Glomerular endothelial cell (primary cell): Measurements from ENCODE around the gene SNTG2. TPM values are rescaled to one million over a fixed set of nuclear protein-coding genes. Genes with fewer than 3 reads are reported as not detected.

Experiments
- DNase-seq: peaks from one replicate; pipeline ENCODE4 v3.0.0-alpha.2; 2011; ENCODE audit warnings: low read depth, low spot score; ENCODE audit errors: extremely low read depth
- total RNA-seq: library from RNA; depleted of rRNA; stranded (reverse); fragments of >200 nt; gene quantifications from 2 replicates; pipeline ENCODE4 v1.2.3, GENCODE V29; 2015

SNTG2 gene
- total RNA-seq, 1 donor from 2014 or later = 1.5 TPM

DNA sequence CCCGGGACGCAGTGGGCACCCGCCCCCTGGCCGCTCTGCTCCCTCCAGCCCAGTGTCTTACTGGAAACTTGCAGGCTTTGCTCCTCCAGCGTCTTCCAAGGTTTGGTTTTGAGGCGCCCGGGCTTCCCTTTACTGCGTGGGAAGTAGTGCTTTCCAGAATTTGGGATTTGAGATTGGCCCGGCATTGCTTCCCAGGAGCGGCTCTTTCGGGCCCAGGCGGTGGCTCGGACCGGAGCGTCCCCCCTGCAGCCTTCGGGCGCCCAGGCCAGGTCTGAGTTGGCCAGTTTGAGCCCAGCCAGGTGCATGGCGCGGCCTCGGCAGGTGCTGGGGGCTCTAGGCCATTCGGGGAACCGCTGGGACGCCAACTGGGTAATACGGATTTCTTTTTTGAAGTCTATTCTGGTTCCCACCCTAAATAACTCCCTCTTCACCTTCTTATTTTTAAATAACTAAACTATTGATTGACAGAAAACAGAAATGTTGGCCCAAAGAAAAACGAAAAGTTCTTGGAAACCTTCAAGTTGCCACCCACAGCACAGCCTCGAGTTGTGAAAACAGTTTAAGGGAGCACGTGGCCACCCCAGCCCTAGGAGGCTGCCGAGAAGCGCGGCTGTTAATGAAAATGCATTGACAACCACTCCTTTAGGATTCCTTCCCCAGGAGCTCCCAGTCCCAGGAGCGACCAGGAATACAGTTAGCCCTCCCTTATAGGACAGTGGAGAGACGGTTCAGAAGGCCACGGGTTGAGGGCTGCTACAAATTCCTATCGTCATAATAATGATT lies 766 bp downstream of the SNTG2 start:
- no peak for DNase-seq

DNA sequence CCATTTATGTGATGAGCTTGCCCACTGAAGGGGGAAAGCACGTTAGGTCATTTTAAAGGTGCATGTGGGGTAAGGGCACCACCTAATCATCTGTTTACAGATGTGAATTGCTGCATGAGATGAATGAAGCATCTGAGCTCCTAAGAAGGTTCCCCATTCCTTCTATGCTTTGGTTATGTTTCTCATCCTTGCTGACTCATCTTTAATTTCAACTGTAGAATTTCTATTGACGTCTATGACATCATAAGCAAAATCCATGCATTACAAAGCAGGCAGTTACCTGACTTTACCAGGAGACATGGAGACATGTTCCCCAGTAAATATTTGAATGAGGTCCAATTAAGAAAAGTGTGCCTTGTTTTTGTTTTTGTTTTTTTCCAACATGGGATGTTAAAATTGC lies 2.8 kb downstream of the SNTG2 start:
- DNase-seq = no peak

DNA sequence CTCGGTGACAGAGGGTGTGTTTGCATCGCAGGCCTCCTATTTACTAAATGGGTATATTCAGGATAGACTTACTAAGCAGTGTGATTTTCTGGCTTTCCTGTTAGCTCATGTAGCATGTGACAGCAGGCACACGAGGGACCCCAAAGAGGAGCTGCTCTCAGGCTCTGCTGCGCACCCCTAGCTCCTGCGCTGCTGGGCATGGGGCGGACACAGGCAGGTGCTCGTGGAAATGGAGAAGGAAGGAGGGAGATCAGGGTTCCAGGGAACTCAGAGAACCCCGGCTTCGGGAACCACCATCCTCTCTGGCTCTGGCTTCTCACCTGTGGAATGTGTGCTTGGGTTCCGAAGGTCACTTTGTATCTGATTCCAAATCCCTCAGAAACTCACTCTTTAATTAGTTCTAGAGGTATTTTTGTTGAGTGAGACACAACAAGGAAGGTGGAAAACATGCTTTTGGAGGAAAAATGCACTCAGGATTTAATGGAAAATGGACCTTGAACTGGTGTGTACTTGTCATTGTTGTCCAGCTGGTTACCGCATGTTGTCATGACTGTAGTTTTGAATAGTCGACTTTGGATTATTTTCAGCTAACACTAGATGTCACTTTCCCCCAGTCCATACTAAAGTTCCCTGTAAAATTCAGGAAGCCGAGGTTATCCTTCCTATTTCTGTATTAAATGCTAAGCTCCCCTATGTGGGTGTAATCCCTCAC lies 3.5 kb downstream of the SNTG2 start:
- no peak for DNase-seq

DNA sequence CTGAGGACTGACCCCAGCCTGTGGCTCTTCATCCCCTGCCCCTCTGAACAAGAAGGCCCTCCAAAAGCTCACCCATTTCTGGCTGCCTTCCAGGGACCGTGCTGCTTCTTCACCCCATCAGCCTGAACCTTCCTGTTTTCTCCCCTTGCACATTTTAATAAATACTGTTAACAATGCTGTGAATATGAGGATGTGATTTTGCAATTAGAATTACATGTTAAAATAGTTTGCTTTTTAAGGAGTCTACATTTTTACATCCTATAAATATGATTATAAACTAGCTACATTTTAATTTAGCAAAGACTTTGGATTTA lies 4.0 kb downstream of the SNTG2 start:
- DNase-seq = no peak

DNA sequence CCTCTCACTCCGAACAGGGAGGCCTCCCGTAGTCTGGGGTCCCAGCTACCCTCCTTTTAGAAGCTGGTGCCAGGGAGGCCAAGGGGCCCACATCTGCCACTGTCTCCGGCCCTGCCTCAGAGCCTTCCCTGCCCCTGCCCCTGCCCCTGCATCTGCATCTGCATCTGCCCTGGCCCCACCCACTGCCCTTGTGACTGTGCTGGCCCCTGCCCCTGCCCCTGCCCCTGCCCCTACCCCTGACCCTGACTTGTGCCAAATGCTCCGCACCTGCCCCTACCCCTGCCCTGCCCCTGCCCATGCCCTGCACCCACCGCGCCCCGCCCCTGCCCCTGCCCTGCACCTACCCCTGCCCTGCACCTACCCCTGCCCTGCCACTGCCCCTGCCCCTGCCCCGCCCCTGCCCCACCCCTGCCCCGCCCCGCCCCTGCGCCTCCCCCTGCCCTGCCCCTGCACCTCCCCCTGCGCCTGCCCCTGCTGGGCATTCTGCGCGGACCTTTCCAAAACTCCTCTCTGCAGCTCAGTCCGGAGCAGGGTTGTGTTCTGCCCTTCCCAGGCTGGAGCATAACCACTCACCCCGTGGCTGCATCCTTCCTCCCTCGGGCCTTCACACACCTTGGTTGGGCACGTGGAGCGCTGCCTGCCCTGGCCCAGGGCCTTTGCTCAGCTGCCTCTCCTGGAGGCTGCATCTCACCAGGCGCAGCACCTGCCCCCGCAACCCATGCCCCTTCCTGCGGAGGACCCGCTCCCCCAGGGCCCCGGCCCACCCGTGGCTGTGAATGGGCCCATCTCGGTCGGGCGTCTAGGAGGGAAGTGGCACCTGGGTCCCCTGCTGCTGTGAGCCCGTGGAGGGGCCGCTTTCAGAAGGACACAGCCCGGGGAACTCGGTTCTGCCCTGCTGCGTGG lies 5.4 kb downstream of the SNTG2 start:
- no peak for DNase-seq

DNA sequence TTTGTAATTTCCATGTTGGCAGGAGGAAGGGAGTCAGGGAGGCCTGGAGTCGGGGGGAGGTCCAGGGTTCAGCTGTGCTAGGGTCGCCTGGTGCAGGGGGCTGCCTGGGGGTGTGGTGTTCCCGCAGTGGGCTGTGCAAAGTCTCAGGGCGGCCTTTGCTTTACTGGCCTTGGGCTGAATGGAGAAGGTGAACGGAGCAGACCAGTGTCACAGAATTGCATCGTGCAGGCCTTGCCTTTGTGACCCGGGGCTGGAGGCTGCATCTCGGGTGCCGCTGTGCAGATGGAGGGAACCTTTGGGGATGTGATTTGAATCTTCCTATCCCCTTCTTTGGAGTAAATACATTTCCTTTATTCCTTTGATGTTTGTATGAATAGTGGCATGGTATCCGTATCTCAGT lies 8.8 kb downstream of the SNTG2 start:
- DNase-seq = no peak

DNA sequence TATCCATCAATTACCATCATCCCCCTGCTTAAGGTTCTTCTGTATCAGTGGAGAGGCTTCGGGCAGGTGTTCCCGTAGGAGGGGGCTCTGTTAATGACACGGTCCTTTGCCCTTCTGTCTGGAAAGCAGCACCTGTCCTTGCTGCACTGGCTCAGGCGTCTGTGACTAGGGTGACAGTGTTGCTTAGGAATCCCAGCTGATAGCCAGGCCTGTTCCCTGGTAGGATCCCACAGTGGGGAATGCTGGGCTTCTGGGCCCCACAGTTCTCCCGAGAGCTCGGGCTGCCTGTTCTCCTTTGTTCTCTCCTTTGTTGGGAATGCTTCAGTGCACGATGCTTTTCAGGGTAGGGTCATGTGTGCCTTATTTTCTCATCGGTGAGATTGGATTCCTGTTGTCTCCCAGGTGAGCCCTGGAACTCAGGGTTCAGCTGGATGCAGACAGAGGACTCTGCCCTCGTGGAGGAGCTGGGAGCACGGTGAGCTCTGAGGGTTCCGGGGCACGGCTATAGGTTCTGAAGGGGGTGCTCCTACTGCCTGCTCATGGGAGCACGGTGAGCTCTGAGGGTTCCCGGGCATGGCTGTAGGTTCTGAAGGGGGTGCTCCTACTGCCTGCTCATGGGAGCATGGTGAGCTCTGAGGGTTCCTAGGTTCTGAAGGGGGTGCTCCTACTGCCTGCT lies 9.6 kb downstream of the SNTG2 start:
- no peak for DNase-seq

DNA sequence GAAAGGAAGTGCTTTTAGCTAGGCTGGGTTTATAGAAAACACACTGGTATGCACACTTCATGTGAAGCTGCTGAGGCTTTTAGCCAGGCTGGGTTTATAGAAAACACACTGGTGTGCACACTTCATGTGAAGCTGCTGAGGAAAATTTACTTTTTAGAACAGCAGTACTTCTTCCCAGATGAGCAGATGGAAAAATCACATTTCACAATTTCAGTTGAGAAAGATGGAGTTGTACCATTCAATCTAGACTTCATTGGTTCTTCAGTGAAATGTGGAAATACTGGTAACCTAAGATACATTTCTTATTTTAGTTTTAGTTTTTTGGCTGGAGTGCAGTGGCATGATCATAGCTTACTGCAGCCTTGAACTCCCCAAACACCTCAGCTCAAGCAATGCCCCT lies 11.1 kb downstream of the SNTG2 start:
- no peak for DNase-seq

DNA sequence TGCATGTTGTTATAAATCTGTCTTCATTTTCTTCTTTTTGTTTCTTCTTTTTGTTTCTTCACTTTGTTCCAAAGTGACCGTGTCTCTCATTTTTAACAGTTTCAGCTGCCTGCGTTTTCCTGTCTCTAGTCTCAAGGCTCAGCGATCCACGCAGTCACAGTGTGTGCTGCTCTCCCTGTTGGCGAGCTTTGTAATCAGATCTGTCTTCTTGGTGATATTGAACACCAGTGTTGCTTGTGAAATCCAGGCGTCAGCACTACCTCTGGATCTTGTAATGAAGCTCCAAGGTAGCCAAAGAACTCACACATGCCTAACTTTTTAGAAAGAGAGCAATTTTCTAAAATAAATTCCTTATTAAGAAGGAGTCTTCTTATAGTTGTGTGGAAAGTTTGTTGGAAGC lies 13.2 kb downstream of the SNTG2 start:
- DNase-seq = no peak

DNA sequence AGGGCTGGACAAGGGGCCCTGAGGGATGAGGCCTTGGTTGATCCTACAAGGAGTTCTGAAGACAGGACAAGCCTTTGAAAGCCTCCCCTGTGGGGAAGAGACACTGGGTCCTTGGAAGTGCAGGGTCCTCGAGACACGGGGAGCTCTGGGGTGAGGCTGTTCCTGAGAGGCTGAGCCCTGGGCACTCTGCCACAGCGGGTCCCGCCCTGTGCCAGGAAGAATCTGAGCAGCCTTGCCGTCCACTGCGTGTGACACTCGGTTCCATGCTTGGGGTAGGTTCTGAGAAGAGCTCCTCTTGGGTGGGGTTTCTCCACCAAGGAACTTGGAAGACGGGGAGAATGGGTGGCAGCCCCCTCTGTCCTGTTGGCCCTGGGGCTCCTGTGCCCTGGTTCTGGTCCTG lies 13.9 kb downstream of the SNTG2 start:
- DNase-seq = no peak

DNA sequence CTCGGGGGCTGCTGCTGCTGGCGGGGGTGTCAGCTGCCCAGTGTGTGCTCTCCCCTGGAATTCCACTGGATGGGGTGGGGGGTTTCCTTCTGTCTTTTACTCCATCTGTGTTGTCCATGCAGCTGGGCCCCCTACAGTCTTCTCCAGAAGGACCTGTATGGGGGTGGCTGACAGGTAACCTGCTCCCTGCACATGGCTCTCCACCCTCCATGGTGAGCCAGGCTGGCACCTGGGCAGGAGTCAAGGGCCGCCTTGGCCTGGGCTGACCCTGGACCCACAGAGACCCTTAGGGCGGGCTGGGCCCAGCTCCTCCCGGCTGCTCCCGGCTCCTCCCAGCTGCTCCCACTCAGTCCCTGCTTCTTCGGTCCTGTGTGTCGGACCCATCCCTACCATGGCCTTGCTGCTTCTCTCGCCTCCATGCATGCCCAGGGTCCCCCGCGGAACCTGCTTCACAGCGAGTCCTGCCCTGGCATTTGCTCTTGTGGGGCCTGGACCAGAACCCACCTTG lies 15.0 kb downstream of the SNTG2 start:
- DNase-seq = no peak

DNA sequence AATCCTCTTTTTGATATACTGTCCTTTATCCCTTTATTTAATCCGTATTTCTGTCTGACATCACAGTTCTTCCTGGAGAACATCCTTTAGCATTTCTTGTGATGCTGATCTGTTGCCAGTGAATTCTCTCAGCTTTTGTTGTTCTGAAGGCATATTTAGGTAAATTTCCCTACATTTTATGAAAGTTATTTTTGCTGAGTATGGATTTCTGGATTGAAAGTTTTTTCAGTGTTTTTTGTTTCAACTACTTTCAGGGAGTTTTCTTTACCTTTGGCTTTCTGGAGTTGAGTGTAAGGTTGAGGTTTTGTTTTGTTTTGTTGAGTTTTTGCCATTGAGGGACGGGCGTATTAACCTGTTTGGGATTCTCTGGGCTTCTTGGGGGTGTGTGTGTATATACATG lies 22.5 kb downstream of the SNTG2 start:
- no peak for DNase-seq

DNA sequence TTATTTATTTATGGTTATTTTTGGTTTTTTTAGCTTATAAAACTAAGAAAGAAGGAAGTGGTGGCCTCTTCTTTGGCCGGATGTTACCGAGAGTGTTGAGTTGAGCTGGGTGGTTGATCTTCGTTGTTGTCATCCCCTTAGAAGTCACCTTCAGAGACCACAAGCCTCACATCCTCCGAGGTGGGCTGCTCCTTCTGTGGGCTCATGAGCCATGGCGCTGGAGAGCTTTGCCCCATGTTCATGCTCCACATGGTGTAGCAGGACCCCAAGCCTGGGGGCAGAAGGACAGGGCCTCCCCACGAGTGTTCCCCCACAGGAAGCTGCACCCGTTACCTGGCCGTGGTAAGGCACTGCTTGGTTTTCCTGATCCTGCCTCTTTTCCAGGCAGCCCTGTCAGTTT lies 23.4 kb downstream of the SNTG2 start:
- DNase-seq = no peak

DNA sequence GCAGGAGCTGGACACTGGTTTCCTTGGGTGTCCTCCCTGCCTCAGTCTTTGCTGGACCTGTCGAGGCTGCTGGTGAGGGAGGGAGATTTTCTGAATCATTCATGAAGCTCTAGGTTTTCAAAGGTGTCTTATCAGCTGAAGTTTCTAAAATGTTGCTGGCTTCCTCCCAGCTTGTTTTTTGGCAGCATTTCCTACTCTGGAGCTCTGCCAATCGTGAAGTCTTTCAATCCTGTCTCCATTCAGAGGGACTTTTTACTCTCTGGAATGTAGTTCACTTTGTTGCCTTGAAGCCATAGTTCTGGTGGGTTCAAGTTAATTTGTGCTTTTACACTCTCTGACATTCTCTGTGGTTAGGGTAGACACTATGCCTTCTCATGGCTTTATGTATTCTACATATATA lies 23.9 kb downstream of the SNTG2 start:
- no peak for DNase-seq

DNA sequence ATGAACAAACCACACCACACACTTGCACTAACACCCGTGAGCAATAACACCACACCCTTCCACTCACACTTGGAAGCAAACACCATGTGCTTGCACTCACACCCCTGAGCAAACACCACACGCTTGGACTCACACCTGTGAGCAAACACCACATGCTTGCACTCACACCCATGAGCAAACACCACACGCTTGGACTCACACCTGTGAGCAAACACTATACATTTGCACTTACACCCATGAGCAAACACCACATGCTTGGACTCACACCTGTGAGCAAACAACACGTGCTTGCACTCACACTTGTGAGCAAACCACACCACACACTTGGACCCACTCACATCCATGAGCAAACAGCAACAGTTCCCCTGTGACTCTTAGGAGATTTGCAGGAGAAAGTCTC lies 24.4 kb downstream of the SNTG2 start:
- DNase-seq = no peak

DNA sequence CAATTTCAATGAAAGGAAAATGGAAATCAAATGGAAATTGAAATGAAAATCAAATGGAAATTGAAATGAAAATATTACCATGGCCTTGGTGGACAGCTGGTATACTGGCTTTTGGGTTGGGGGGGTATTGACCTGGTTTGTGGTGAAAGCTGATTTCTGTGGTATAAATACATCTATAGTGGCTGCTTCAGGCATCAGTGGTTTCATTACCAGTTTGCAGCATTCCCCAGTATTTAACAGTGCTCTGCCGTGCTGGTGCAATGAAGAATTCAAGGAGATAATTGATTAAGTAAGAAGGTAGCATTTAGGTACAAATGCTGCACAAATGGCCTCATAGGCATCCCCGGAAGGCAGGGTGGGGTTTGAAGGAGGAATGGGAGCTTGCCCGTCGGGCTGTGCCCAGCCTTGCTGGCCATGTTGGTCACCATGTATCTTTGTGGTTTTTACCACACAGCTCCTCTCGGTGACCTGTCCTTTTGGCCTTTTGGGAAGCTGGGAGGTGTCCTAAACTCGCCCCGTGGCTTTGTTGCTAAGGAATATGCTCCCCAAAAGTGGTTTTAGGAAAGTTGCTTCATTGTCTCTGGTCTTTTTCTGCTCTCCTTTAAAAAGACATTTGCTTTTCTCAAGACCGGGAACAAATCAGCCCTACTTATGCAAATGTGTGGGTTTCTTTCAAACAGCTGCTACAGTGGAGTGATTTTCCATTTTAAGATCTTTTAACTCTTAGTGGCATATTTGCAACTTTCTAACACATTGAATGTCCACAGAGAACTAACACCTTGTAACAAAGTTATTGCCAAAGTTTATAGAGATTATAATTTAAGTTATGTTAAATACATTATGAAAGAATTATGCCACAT lies 28.6 kb downstream of the SNTG2 start:
- no peak for DNase-seq

DNA sequence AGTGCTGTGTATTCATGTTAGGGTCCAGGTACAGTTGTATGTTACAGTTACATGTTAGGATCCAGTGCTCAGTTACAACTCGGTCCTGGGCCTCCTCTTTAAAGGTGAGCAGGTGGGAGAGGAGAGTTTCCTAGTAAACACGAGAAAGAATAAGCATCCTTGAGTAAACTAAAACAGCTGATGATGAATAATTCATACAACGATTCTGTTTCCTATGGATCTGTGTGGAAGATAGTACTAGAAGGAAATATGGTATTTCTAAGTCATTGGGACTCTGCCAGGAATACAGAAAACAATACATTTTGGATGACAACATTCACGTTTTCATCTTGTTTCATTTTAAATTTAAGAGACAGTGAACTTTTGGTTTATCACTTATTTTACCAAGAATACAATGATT lies 29.5 kb downstream of the SNTG2 start:
- no peak for DNase-seq

DNA sequence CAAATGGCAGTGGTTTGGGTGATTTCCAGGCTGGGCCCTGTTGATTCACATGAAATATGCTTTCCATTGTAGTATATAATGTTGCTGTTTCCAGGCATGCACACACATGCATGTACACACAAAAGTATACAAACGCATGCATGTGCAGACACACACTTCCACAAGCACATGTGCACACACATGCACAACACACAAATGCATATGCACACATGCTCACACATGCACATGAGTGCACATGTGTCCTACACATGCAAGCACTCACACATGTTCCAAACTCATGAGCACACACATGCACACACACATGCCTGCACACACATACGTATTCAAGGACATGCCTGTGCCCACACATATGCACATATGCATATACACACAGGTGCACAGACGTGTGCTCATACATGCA lies 30.6 kb downstream of the SNTG2 start:
- no peak for DNase-seq

DNA sequence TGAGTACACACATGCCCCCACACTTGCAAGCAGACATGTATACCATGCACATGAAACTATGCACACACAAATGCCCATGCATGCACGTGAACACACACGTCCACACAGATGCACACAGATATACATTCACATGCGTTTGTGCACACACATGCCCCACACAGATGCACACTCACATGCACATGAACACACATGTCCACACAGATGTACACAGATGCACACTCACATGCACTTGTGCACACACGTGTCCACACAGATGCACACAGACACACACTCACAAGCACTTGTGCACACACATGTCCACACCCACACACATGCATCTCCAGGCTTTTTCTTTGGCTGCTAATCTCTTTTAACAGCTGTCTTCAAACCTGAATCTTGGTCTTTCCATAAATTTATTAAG lies 31.1 kb downstream of the SNTG2 start:
- DNase-seq = no peak

DNA sequence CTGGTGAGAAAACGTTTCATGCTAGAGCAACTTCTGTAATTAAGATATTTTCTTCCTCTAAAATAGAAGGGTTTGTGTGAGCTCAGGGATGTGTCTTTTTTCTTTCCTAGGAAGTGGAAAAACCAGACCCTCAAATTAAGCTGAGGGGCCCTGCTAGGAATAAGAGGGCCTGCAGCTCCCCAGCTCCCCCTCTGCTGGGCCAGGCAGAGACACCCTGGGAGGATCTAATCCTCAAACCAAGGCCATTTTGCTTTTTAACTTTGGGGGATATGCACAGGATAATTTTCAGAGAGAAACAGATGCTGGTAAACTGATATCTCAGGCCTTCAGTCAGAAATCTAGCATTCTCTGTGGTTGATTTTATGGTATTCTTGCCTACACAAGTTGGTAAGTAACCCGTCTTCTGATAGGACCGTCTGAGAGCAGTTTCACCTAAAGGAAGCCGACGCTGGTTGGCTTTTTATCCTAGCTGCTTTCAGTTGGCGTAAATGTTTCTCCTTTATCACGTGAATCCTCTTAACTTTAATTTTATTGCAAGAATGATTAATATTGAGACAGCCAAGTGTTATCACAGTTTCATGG lies 34.8 kb downstream of the SNTG2 start:
- DNase-seq = no peak
